H1 (cell line): Measurements from ENCODE around the gene SPSB3. TPM values are rescaled to one million over a fixed set of nuclear protein-coding genes. Genes with fewer than 3 reads are reported as not detected.

Source experiments
- CTCF ChIA-PET: fragments of 300-600 bp; sonication (Branson Sonifier 250); formaldehyde crosslinking; loops from one replicate; lab custom pipeline; 2021; ENCODE audit not compliant: partially characterized antibody; lab: Charles Lee
- POLR2A ChIA-PET: fragments of 300-600 bp; sonication (Branson Sonifier 250); formaldehyde crosslinking; loops from one replicate; lab custom pipeline; 2021; ENCODE audit warnings: inconsistent platforms; ENCODE audit not compliant: partially characterized antibody; lab: Charles Lee
- DNase-seq, 2 experiments: peaks; one replicate each; pipeline versions ENCODE4 v3.0.0 to v3.0.0-alpha.2; 2010 to 2022; ENCODE audit warnings: low spot score in 2 of 2, low read depth in 1 of 2, mixed read lengths in 1 of 2
- FAIRE-seq: peaks from 2 replicates; lab custom pipeline; 2011; peaks lifted over from hg19 to GRCh38; lab: Jason Lieb, UNC
- H2AFZ ChIP-seq: 2 replicates; pipeline ENCODE4 v1.8.1; 2012; ENCODE audit warnings: low read length, inconsistent platforms
- H2AK5ac ChIP-seq: 2 replicates; pipeline ENCODE4 v1.6.1; 2013; ENCODE audit warnings: low read depth, low read length
- H2BK120ac ChIP-seq: replicated peaks from 2 replicates; pipeline ENCODE3; 2013; ENCODE audit warnings: low read depth, low read length, inconsistent platforms
- H2BK12ac ChIP-seq: 2 replicates; pipeline ENCODE4 v1.6.1; 2013; ENCODE audit warnings: low read depth, low read length
- H2BK15ac ChIP-seq: 2 replicates; pipeline ENCODE4 v1.6.1; 2013; ENCODE audit warnings: low read length
- H2BK20ac ChIP-seq: 2 replicates; pipeline ENCODE4 v1.6.1; 2013; ENCODE audit warnings: low read length
- H2BK5ac ChIP-seq: 2 replicates; pipeline ENCODE4 v1.6.1; 2013; ENCODE audit warnings: low read depth, low read length
- H3K14ac ChIP-seq: 2 replicates; pipeline ENCODE4 v1.6.1; 2013; ENCODE audit warnings: inconsistent platforms; ENCODE audit not compliant: insufficient read length
- H3K18ac ChIP-seq: 2 replicates; pipeline ENCODE4 v1.6.1; 2013; ENCODE audit warnings: low read length; ENCODE audit errors: extremely low read depth
- H3K23ac ChIP-seq: 2 replicates; pipeline ENCODE4 v1.6.1; 2013; ENCODE audit warnings: inconsistent platforms; ENCODE audit not compliant: insufficient read length
- H3K23me2 ChIP-seq: 2 replicates; pipeline ENCODE4 v1.6.1; 2013; ENCODE audit warnings: low read depth, low read length
- H3K27ac ChIP-seq: 2 replicates; pipeline ENCODE4 v1.6.1; 2011; ENCODE audit warnings: low read depth, low read length, inconsistent platforms
- H3K27me3 ChIP-seq, 4 experiments: replicated peaks in 1 of 4; 1 replicate in 1 of 4; 2 replicates in 3 of 4; pipeline versions ENCODE4 v1.6.1 to v1.8.1; 2011 to 2013; ENCODE audit warnings: low read length in 3 of 4, mild to moderate bottlenecking in 3 of 4, inconsistent platforms in 2 of 4, mixed read lengths in 2 of 4, moderate library complexity in 1 of 4; ENCODE audit not compliant: control insufficient read depth in 3 of 4, insufficient read depth in 3 of 4; ENCODE audit errors: extremely low read depth in 1 of 4
- H3K36me3 ChIP-seq, 4 experiments: 2 replicates each; pipeline versions ENCODE4 v1.6.1 to v1.8.1; 2011 to 2013; ENCODE audit warnings: mild to moderate bottlenecking in 4 of 4, low read length in 3 of 4, moderate library complexity in 2 of 4, control low read depth in 1 of 4, inconsistent platforms in 1 of 4; ENCODE audit not compliant: insufficient read depth in 4 of 4, control insufficient read depth in 2 of 4
- H3K4ac ChIP-seq: replicated peaks from 2 replicates; pipeline ENCODE3; 2013; ENCODE audit warnings: low read length, low read depth, mixed read lengths, inconsistent platforms; ENCODE audit not compliant: insufficient read length
- H3K4me1 ChIP-seq, 4 experiments: replicated peaks in 1 of 4; 1 replicate in 1 of 4; 2 replicates in 3 of 4; pipeline versions ENCODE4 v1.6.1 to v1.8.1; 2011 to 2013; ENCODE audit warnings: low read length in 3 of 4, inconsistent platforms in 2 of 4, mixed read lengths in 1 of 4; ENCODE audit not compliant: insufficient read depth in 4 of 4, control insufficient read depth in 3 of 4
- H3K4me2 ChIP-seq, 2 experiments: 2 replicates each; pipeline versions ENCODE4 v1.6.1 to v1.8.1; 2011 to 2013; ENCODE audit warnings: low read depth in 2 of 2, low read length in 2 of 2, control low read depth in 1 of 2, inconsistent platforms in 1 of 2, mild to moderate bottlenecking in 1 of 2; ENCODE audit not compliant: insufficient read depth in 1 of 2
- H3K4me3 ChIP-seq, 4 experiments: fragments of 200-600, 300-600 bp in 1 of 4; sonication (generic), shearing (Covaris generic), sonication (Bioruptor Twin) in 1 of 4; 2 replicates each; pipeline versions ENCODE4 v1.5.1 to v1.8.1; 2011 to 2016; ENCODE audit warnings: low read length in 4 of 4, low read depth in 3 of 4, control low read depth in 2 of 4, inconsistent platforms in 2 of 4, mild to moderate bottlenecking in 2 of 4, mixed read lengths in 1 of 4, moderate library complexity in 1 of 4; ENCODE audit not compliant: insufficient read depth in 2 of 4; ENCODE audit errors: extremely low read depth in 1 of 4
- H3K56ac ChIP-seq: replicated peaks from 2 replicates; pipeline ENCODE3; 2013; ENCODE audit warnings: low read depth, mild to moderate bottlenecking, mixed read lengths, low read length, inconsistent platforms; ENCODE audit not compliant: insufficient read length
- H3K79me1 ChIP-seq: 2 replicates; pipeline ENCODE4 v1.6.1; 2013; ENCODE audit warnings: low read depth, low read length, control low read depth
- H3K79me2 ChIP-seq, 2 experiments: 2 replicates each; pipeline versions ENCODE4 v1.6.1 to v1.8.1; 2012 to 2013; ENCODE audit warnings: low read length in 2 of 2, mild to moderate bottlenecking in 2 of 2, inconsistent platforms in 1 of 2; ENCODE audit not compliant: insufficient read depth in 2 of 2, control insufficient read depth in 1 of 2
- H3K9ac ChIP-seq, 4 experiments: replicated peaks in 1 of 4; 1 replicate in 1 of 4; 2 replicates in 3 of 4; pipeline versions ENCODE4 v1.6.1 to v1.8.1; 2011 to 2013; ENCODE audit warnings: low read depth in 3 of 4, low read length in 3 of 4, control low read depth in 2 of 4, mild to moderate bottlenecking in 2 of 4, moderate library complexity in 2 of 4, inconsistent platforms in 1 of 4; ENCODE audit errors: extremely low read depth in 1 of 4
- H3K9me3 ChIP-seq, 2 experiments: 2 replicates each; pipeline versions ENCODE4 v1.6.1 to v1.8.1; 2012 to 2013; ENCODE audit warnings: mild to moderate bottlenecking in 2 of 2, moderate library complexity in 2 of 2, control low read depth in 1 of 2, inconsistent platforms in 1 of 2, low read depth in 1 of 2, low read length in 1 of 2, mixed read lengths in 1 of 2; ENCODE audit not compliant: insufficient read depth in 2 of 2
- H4K20me1 ChIP-seq, 2 experiments: replicated peaks in 1 of 2; 2 replicates each; pipeline versions ENCODE3 to v1.8.1; 2011 to 2013; ENCODE audit warnings: inconsistent platforms in 2 of 2, low read length in 2 of 2, mild to moderate bottlenecking in 1 of 2; ENCODE audit not compliant: insufficient read depth in 2 of 2, control insufficient read depth in 1 of 2
- H4K5ac ChIP-seq: 2 replicates; pipeline ENCODE4 v1.6.1; 2013; ENCODE audit warnings: low read length, low read depth, mixed read lengths, inconsistent platforms; ENCODE audit not compliant: insufficient read length
- H4K8ac ChIP-seq: 2 replicates; pipeline ENCODE4 v1.8.0; 2013; ENCODE audit warnings: mild to moderate bottlenecking, moderate library complexity, low read length, inconsistent platforms; ENCODE audit not compliant: insufficient read depth; ENCODE audit errors: extremely low read depth
- H4K91ac ChIP-seq: replicated peaks from 2 replicates; pipeline ENCODE3; 2013; ENCODE audit warnings: low read length, mixed read lengths, inconsistent platforms; ENCODE audit not compliant: insufficient read length
- KDM4A ChIP-seq: IDR thresholded peaks from one replicate; pipeline ENCODE4 v1.7.1; 2012; ENCODE audit warnings: low read depth, mild to moderate bottlenecking, moderate library complexity, low read length, inconsistent platforms; ENCODE audit not compliant: severe bottlenecking
- RBBP5 ChIP-seq: IDR thresholded peaks from 2 replicates; pipeline ENCODE4 v1.7.1; 2012; ENCODE audit warnings: low read depth, mild to moderate bottlenecking, inconsistent platforms, low read length, moderate library complexity, borderline replicate concordance
- SP4 ChIP-seq: IDR thresholded peaks from 2 replicates; pipeline ENCODE4 v1.6.1; 2012; ENCODE audit warnings: low read length, inconsistent platforms
- YY1 ChIP-seq: IDR thresholded peaks from 2 replicates; pipeline ENCODE4 v1.6.1; 2011; ENCODE audit warnings: low read depth, mild to moderate bottlenecking, low read length
- WGBS, 2 experiments: shearing (Covaris generic) in 1 of 2; methylation state at CpG; one replicate each; pipeline versions ENCODE4 v1.1.6 to v1.1.7; 2013 to 2015; ENCODE audit warnings: low lambda C conversion rate in 2 of 2, mixed read lengths in 2 of 2, inconsistent platforms in 1 of 2, low coverage in 1 of 2, missing lambda C conversion rate in 1 of 2; ENCODE audit not compliant: insufficient replicate concordance in 2 of 2, insufficient coverage in 1 of 2, insufficient read length in 1 of 2; ENCODE audit errors: extremely low coverage in 1 of 2, missing lambda C conversion rate in 1 of 2; 5-methylcytosine and 5-hydroxymethylcytosine counted together
- polyA plus RNA-seq, 7 experiments: library from polyadenylated mRNA; depleted of rRNA in 3 of 7; stranded (reverse) in 5 of 7; unstranded in 2 of 7; fragments of >200 nt in 5 of 7; fragments of 200-250 nt in 2 of 7; gene quantifications; 1 replicate in 5 of 7; 2 replicates in 1 of 7; 4 replicates in 1 of 7; pipeline versions ENCODE4 v1.2.1 to v1.2.3, GENCODE V29; 2011 to 2013; ENCODE audit warnings: missing spikeins in 2 of 7, mixed read lengths in 2 of 7
- total RNA-seq: library from RNA; stranded (reverse); fragmentation: NEBNext Ultra II Directional; extraction: Animal tissue kit (Norgen Biotek cat#: 25700); gene quantifications from 2 replicates; pipeline ENCODE4 v1.2.1, GENCODE V29; 2021

SPSB3 gene
- total and polyA plus RNA-seq, 2 of the 8 experiments (the other 6 are each of a cell fraction or from before 2014, with no cell fraction given), result 22.5 to 37.8 TPM

DNA sequence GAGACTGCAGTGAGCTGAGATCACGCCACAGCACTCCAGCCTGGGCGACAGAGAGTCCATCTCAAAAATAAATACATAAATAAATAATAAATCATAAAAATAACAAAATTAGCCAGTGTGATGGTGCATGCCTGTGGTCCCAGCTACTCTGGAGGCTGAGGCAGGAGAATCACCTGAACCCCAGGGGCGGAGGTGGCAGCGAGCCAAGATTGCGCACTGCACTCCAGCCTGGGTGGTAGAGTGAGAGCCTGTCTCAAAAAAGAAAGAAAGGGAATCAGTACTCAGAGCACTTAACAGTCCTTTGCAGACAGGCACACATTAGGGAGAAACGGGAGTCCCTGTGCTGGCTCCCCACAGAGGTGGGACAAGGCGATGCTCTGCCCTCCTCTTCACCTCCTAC lies 51.3 kb downstream of the SPSB3 start:
- Histone ChIP-seq H3K4me1 (0 out of 7 replicates have a peak, but pooled peaks cover 0 to 2% (median 0%) of the 10 kb centered on the region in 4 experiments), H3K36me3 (peaks cover 0 to 21% (median 4%) of the 10 kb centered on the region in 4 experiments; a peak in 5 of 8 replicates), H3K23me2 (no peaks in the 10 kb centered on the region), H4K8ac (no peak overlapping the region), H2BK12ac (no peak overlapping the region), H2BK120ac (no peak overlapping the region), H2AK5ac (no peak overlapping the region), H4K91ac (no peak overlapping the region), H3K14ac (no peak overlapping the region), H3K23ac (no peak overlapping the region), H3K4me3 (no peak overlapping the region), H3K79me1 (peaks cover 5% of the 10 kb centered on the region), H3K4me2 (no peak overlapping the region), H3K18ac (no peak overlapping the region), H4K20me1 (peaks cover 0 to 7% of the 10 kb centered on the region in 2 experiments), H2BK20ac (no peak overlapping the region), H3K9ac (no peak overlapping the region), H3K27me3 (no peaks in the 10 kb centered on the region), H3K27ac (no peak overlapping the region), H3K4ac (no peak overlapping the region), H3K9me3 (peaks cover 15 to 18% of the 10 kb centered on the region in 2 experiments), H4K5ac (no peak overlapping the region), H2BK5ac (no peak overlapping the region), H2BK15ac (no peak overlapping the region), H3K56ac (no peak overlapping the region), H3K79me2 (no peaks in the 10 kb centered on the region), H2AFZ (no peak overlapping the region)
- 94% methylated on average over 7 of the region's 7 CpGs; no CpG with 5 or more reads in 1 of the 2 experiments for WGBS, 2 experiments
- no peak for FAIRE-seq
- DNase-seq, result no peak
- ChIA-PET POLR2A (no interaction called here), CTCF (interaction anchor here (0.8 kb wide), 1 partner anchor 20 kb away, joined by 3 read pairs; no protein-coding TSS in a partner anchor)
- TF ChIP-seq RBBP5, result no peak
- TF ChIP-seq SP4, result no peak
- no peak for TF ChIP-seq YY1
- no peak for TF ChIP-seq KDM4A
